IMR-90 (cell line): Measurements from ENCODE around the gene MOV10L1. TPM values are rescaled to one million over a fixed set of nuclear protein-coding genes. Genes with fewer than 3 reads are reported as not detected.

ENCODE experiments used
- ATAC-seq: fragments of 200-7000 bp; cut with Tn5 transposase; 2 replicates; pipeline ENCODE4 v1.9.1; 2020; ENCODE audit warnings: low read depth, mild to moderate bottlenecking, moderate library complexity
- BruUV-seq: library from RNA; stranded (reverse); fragments of 400-500 nt; replicated peaks from 2 replicates; lab custom pipeline; 2021; lab: Mats Ljungman, UMichigan
- CTCF ChIA-PET: fragments of 300-600 bp; formaldehyde crosslinking; extraction: SDS; loops from one replicate; lab custom pipeline; 2021; ENCODE audit warnings: antibody characterized with exemption; lab: Yijun Ruan, JAX
- POLR2A ChIA-PET: fragments of 300-600 bp; sonication (Branson Sonifier 250); formaldehyde crosslinking; loops from one replicate; lab custom pipeline; 2022; ENCODE audit warnings: antibody characterized with exemption; ENCODE audit not compliant: unreplicated experiment; lab: Charles Lee
- DNase-seq: peaks from one replicate; pipeline ENCODE4 v3.0.0; 2013
- H2AFZ ChIP-seq: replicated peaks from 2 replicates; pipeline ENCODE3; 2013; ENCODE audit warnings: low read length, mild to moderate bottlenecking; ENCODE audit not compliant: poor library complexity
- H2AK5ac ChIP-seq: 2 replicates; pipeline ENCODE4 v1.6.1; 2013; ENCODE audit warnings: low read depth, low read length, inconsistent platforms
- H2AK9ac ChIP-seq: replicated peaks from 2 replicates; pipeline ENCODE3; 2013; ENCODE audit warnings: mild to moderate bottlenecking, low read depth, low read length, moderate library complexity; ENCODE audit not compliant: poor library complexity
- H2BK120ac ChIP-seq: 2 replicates; pipeline ENCODE4 v1.6.1; 2013; ENCODE audit warnings: low read depth, low read length, inconsistent platforms
- H2BK15ac ChIP-seq: 3 replicates; pipeline ENCODE4 v1.6.1; 2013; ENCODE audit warnings: low read depth, low read length, inconsistent platforms
- H2BK20ac ChIP-seq: 2 replicates; pipeline ENCODE4 v1.6.1; 2013; ENCODE audit warnings: low read depth, mild to moderate bottlenecking, inconsistent platforms, low read length, moderate library complexity
- H2BK5ac ChIP-seq: 2 replicates; pipeline ENCODE4 v1.6.1; 2013; ENCODE audit warnings: mild to moderate bottlenecking, low read depth, low read length, inconsistent platforms; ENCODE audit not compliant: poor library complexity, severe bottlenecking
- H3K14ac ChIP-seq: replicated peaks from 2 replicates; pipeline ENCODE4 v1.6.1; 2013; ENCODE audit warnings: low read depth, low read length, inconsistent platforms
- H3K18ac ChIP-seq: 2 replicates; pipeline ENCODE4 v1.6.1; 2013; ENCODE audit warnings: low read depth, low read length, control low read depth
- H3K23ac ChIP-seq: 2 replicates; pipeline ENCODE4 v1.6.1; 2013; ENCODE audit warnings: low read depth, low read length, inconsistent platforms
- H3K27ac ChIP-seq: 2 replicates; pipeline ENCODE4 v1.5.1; 2013; ENCODE audit warnings: mild to moderate bottlenecking, control low read depth, low read length; ENCODE audit not compliant: insufficient read depth
- H3K27me3 ChIP-seq: 2 replicates; pipeline ENCODE4 v1.6.1; 2013; ENCODE audit warnings: low read length; ENCODE audit not compliant: control insufficient read depth, insufficient read depth
- H3K36me3 ChIP-seq: 2 replicates; pipeline ENCODE4 v1.6.1; 2013; ENCODE audit warnings: low read length, mixed read lengths; ENCODE audit not compliant: control insufficient read depth, insufficient read depth
- H3K4ac ChIP-seq: 2 replicates; pipeline ENCODE4 v1.6.1; 2013; ENCODE audit warnings: low read depth, low read length, inconsistent platforms
- H3K4me1 ChIP-seq: 2 replicates; pipeline ENCODE4 v1.6.1; 2013; ENCODE audit warnings: low read length, mixed read lengths; ENCODE audit not compliant: control insufficient read depth, insufficient read depth
- H3K4me2 ChIP-seq: 2 replicates; pipeline ENCODE4 v1.6.1; 2013; ENCODE audit warnings: low read depth, mild to moderate bottlenecking, control low read depth, low read length, moderate library complexity
- H3K4me3 ChIP-seq: 2 replicates; pipeline ENCODE4 v1.5.1; 2013; ENCODE audit warnings: low read depth, mild to moderate bottlenecking, control low read depth, low read length, moderate library complexity; ENCODE audit not compliant: insufficient read depth
- H3K56ac ChIP-seq: 2 replicates; pipeline ENCODE4 v1.6.1; 2013; ENCODE audit warnings: low read length, inconsistent platforms; ENCODE audit not compliant: insufficient read depth; ENCODE audit errors: extremely low read depth
- H3K79me1 ChIP-seq, 2 experiments: 2 replicates each; pipeline ENCODE4 v1.6.1; 2013; ENCODE audit warnings: low read length in 2 of 2, inconsistent platforms in 1 of 2, low read depth in 1 of 2
- H3K9ac ChIP-seq: 2 replicates; pipeline ENCODE4 v1.6.1; 2013; ENCODE audit warnings: low read depth, low read length, control low read depth
- H3K9me1 ChIP-seq: 2 replicates; pipeline ENCODE4 v1.6.1; 2013; ENCODE audit warnings: low read length, inconsistent platforms; ENCODE audit not compliant: insufficient read depth
- H3K9me3 ChIP-seq: 2 replicates; pipeline ENCODE4 v1.6.1; 2013; ENCODE audit warnings: low read length; ENCODE audit not compliant: control insufficient read depth, insufficient read depth
- H4K20me1 ChIP-seq: 2 replicates; pipeline ENCODE4 v1.6.1; 2013; ENCODE audit warnings: low read length, inconsistent platforms; ENCODE audit not compliant: insufficient read depth
- H4K5ac ChIP-seq: 2 replicates; pipeline ENCODE4 v1.6.1; 2013; ENCODE audit warnings: mild to moderate bottlenecking, low read depth, low read length, control low read depth
- H4K8ac ChIP-seq, 2 experiments: 2 replicates each; pipeline ENCODE4 v1.6.1; 2013; ENCODE audit warnings: low read depth in 2 of 2, low read length in 2 of 2, control low read depth in 1 of 2, inconsistent platforms in 1 of 2
- H4K91ac ChIP-seq: 2 replicates; pipeline ENCODE4 v1.6.1; 2013; ENCODE audit warnings: low read depth, low read length, inconsistent platforms; ENCODE audit not compliant: insufficient read depth
- BHLHE40 ChIP-seq: fragments of 150-350 bp; IDR thresholded peaks from 2 replicates; pipeline ENCODE4 v1.6.1; 2016; ENCODE audit warnings: mild to moderate bottlenecking, low read depth, low read length
- CEBPB ChIP-seq: IDR thresholded peaks from 2 replicates; pipeline ENCODE4 v1.6.1; 2012; ENCODE audit warnings: low read depth, low read length, improper control_type of control experiment
- CHD1 ChIP-seq: IDR thresholded peaks from 2 replicates; pipeline ENCODE4 v1.6.1; 2012; ENCODE audit warnings: low read depth, low read length, improper control_type of control experiment
- CTCF ChIP-seq: conservative IDR thresholded peaks from 2 replicates; pipeline ENCODE4 v1.5.1; 2012; ENCODE audit warnings: mild to moderate bottlenecking, low read depth, low read length, improper control_type of control experiment
- ELK1 ChIP-seq: fragments of 150-350 bp; IDR thresholded peaks from 2 replicates; pipeline ENCODE4 v1.6.1; 2016; ENCODE audit warnings: low read depth, mild to moderate bottlenecking, low read length, moderate library complexity, borderline replicate concordance
- FOS ChIP-seq: fragments of 150-350 bp; IDR thresholded peaks from 2 replicates; pipeline ENCODE4 v1.6.1; 2016; ENCODE audit warnings: low read depth, low read length
- MAFK ChIP-seq: IDR thresholded peaks from 2 replicates; pipeline ENCODE4 v1.6.1; 2012; ENCODE audit warnings: low read depth, low read length, improper control_type of control experiment
- MAZ ChIP-seq: IDR thresholded peaks from 2 replicates; pipeline ENCODE4 v1.6.1; 2012; ENCODE audit warnings: low read depth, mild to moderate bottlenecking, low read length, improper control_type of control experiment, moderate library complexity, borderline replicate concordance
- MXI1 ChIP-seq: IDR thresholded peaks from 2 replicates; pipeline ENCODE4 v1.6.1; 2012; ENCODE audit warnings: low read depth, mild to moderate bottlenecking, low read length, moderate library complexity, borderline replicate concordance
- NFE2L2 ChIP-seq: fragments of 150-350 bp; IDR thresholded peaks from 2 replicates; pipeline ENCODE4 v1.6.1; 2016; ENCODE audit warnings: low read depth, mild to moderate bottlenecking, low read length
- POLR2A ChIP-seq: IDR thresholded peaks from 2 replicates; pipeline ENCODE4 v1.6.1; 2012; ENCODE audit warnings: mild to moderate bottlenecking, low read depth, low read length
- RAD21 ChIP-seq: IDR thresholded peaks from 2 replicates; pipeline ENCODE4 v1.6.1; 2012; ENCODE audit warnings: low read length, improper control_type of control experiment
- RCOR1 ChIP-seq: IDR thresholded peaks from 2 replicates; pipeline ENCODE4 v1.6.1; 2012; ENCODE audit warnings: mild to moderate bottlenecking, low read length, improper control_type of control experiment; ENCODE audit not compliant: insufficient replicate concordance
- RFX5 ChIP-seq: IDR thresholded peaks from 2 replicates; pipeline ENCODE4 v1.8.0; 2012; ENCODE audit warnings: low read depth, mild to moderate bottlenecking, low read length, moderate library complexity
- WGBS, 2 experiments: methylation state at CpG; one replicate each; pipeline versions ENCODE4 v1.1.5 to v1.1.7; 2013; ENCODE audit warnings: missing lambda C conversion rate in 2 of 2; ENCODE audit not compliant: insufficient read length in 1 of 2; ENCODE audit errors: extremely low coverage in 2 of 2; 5-methylcytosine and 5-hydroxymethylcytosine counted together
- dilution Hi-C: fragments of 300-500 bp; cut with HindIII; formaldehyde crosslinking; loops from one replicate; pipeline ENCODE4 v1.14.3; 2018; ENCODE audit warnings: low sequenced_read_pairs; ENCODE audit not compliant: unreplicated experiment
- in situ Hi-C: fragments of 300-500 bp; cut with MboI; formaldehyde crosslinking; loops from 3 replicates; pipeline ENCODE4 v1.14.3; 2019; ENCODE audit warnings: low sequenced_read_pairs, inconsistent platforms, mixed read lengths
- intact Hi-C: fragments of 100-400 bp; cut with micrococcal nuclease; formaldehyde crosslinking; loops from 2 replicates; pipeline ENCODE4 v1.10.0; 2022
- polyA plus RNA-seq, 3 experiments: library from polyadenylated mRNA; depleted of rRNA; stranded (reverse); fragments of >200 nt; gene quantifications; 2 replicates each; pipeline ENCODE4 v1.2.3, GENCODE V29; 2012; ENCODE audit warnings: low replicate concordance in 1 of 3
- total RNA-seq: library from RNA; depleted of rRNA; stranded (reverse); fragments of >200 nt; gene quantifications from 2 replicates; pipeline ENCODE4 v1.2.3, GENCODE V29; 2012
- TF ChIP-seq, protein P1 (sequence below): fragments of 150-350 bp; IDR thresholded peaks from 2 replicates; pipeline ENCODE4 v1.6.1; 2017; ENCODE audit warnings: mild to moderate bottlenecking, antibody characterized with exemption, low read length, low read depth

The MOV10L1 gene
- total and polyA plus RNA-seq, 2 of the 4 experiments (the other 2 are of a cell fraction), result 0.72 to 1.4 TPM

- no peak overlapping the region for H3K9ac ChIP-seq
- WGBS, 2 experiments, result 6% methylated on average over 8 of the region's 36 CpGs; no CpG with 5 or more reads in 1 of the 2 experiments
- no peaks in the 10 kb centered on the region for H4K20me1 ChIP-seq
- H3K4ac ChIP-seq, result no peak overlapping the region
- H2AK9ac ChIP-seq, result no peak overlapping the region
- no peak for ATAC-seq
- no peak overlapping the region for H3K14ac ChIP-seq
- no peak overlapping the region for H2BK120ac ChIP-seq
- H2AFZ ChIP-seq, result no peak overlapping the region
- dilution Hi-C loops, result no loop called here
- no peak overlapping the region for H4K91ac ChIP-seq
- no peak overlapping the region for H3K4me3 ChIP-seq
- H4K5ac ChIP-seq, result no peak overlapping the region
- H3K4me1 ChIP-seq, result no peaks in the 10 kb centered on the region
- H3K27me3 ChIP-seq, result peaks cover 27% of the 10 kb centered on the region
- H3K9me1 ChIP-seq, result no peaks in the 10 kb centered on the region
- H3K56ac ChIP-seq, result no peak overlapping the region
- no TSS peak for BruUV-seq
- H2AK5ac ChIP-seq, result no peak overlapping the region
- no peak overlapping the region for H3K23ac ChIP-seq
- in situ Hi-C loops, result no loop called here
- POLR2A ChIA-PET, result no interaction called here
- H3K79me1 ChIP-seq, result no peaks in the 10 kb centered on the region
- no peak overlapping the region for H2BK5ac ChIP-seq
- no peaks in the 10 kb centered on the region; the same call in 1 of the 2 replicates for H3K36me3 ChIP-seq
- no peak for TF ChIP-seq POLR2A
- no peak for TF ChIP-seq MXI1
- no peak for TF ChIP-seq RAD21
- no peak for TF ChIP-seq CTCF
- no peak for TF ChIP-seq CHD1
- TF ChIP-seq NFE2L2, result no peak
- no peak for TF ChIP-seq BHLHE40
- no peak for TF ChIP-seq RFX5
- no peak for TF ChIP-seq CEBPB
- TF ChIP-seq ELK1, result no peak
- TF ChIP-seq, protein P1, sequence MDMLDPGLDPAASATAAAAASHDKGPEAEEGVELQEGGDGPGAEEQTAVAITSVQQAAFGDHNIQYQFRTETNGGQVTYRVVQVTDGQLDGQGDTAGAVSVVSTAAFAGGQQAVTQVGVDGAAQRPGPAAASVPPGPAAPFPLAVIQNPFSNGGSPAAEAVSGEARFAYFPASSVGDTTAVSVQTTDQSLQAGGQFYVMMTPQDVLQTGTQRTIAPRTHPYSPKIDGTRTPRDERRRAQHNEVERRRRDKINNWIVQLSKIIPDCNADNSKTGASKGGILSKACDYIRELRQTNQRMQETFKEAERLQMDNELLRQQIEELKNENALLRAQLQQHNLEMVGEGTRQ, result no peak
- TF ChIP-seq FOS, result no peak
- TF ChIP-seq MAZ, result no peak
- TF ChIP-seq RCOR1, result no peak
- no peak for TF ChIP-seq MAFK
- no peak overlapping the region for H2BK20ac ChIP-seq
- no peak for DNase-seq
- no peak overlapping the region for H3K27ac ChIP-seq
- intact Hi-C loops, result no loop called here
- no peaks in the 10 kb centered on the region for H3K9me3 ChIP-seq
- no peak overlapping the region for H3K18ac ChIP-seq
- CTCF ChIA-PET, result no interaction called here
- no peak overlapping the region for H2BK15ac ChIP-seq
- no peak overlapping the region for H3K4me2 ChIP-seq
- no peak overlapping the region for H4K8ac ChIP-seq
These were observed 79.5 kb downstream of the MOV10L1 start for GRCh38 chr22:50169181-50169759.
